ENCODE results near the gene PODNL1.

Gene PODNL1

DNA sequence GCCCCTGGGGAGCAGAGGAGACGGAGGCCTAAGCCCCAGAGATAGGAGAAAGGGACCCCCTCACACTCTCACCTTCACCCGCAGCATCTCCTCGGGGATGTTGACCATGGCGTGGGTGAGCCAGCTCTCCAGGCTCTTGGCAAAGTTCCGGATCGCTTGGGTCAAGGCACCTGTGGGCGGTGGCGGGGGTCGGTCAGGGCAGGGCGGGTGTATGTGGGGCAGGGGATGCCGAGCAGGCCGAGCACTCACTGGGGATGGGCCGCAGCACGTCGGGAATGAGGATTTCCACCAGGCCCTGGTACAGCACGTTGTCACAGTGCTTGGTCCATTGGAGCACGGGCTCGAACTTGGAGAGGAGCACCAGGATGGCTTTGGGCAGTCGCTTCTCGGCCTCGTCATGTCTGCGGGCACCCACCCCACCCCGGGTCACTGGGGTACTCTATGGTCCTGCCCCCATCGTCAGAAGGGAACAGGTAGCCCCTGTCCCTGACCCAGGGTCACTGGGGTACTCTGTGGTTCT is 27.2 kb upstream of the PODNL1 start:
- H3K4me1 ChIP-seq = no peaks in the 10 kb centered on the region
- no peaks in the 10 kb centered on the region for H3K9me3 ChIP-seq
- H3K4me3 ChIP-seq = no peak overlapping the region
- H3K36me3 ChIP-seq = peaks cover 96% of the 10 kb centered on the region
- H3K4me2 ChIP-seq = no peak overlapping the region
- no peaks in the 10 kb centered on the region for H4K20me1 ChIP-seq
- TF ChIP-seq Cebpa-rat (IDR thresholded peaks at IDR 0.05) = no peak
- no peak overlapping the region for H3K27ac ChIP-seq
- H3K9ac ChIP-seq = no peak overlapping the region
- no peaks in the 10 kb centered on the region for H3K27me3 ChIP-seq

DNA sequence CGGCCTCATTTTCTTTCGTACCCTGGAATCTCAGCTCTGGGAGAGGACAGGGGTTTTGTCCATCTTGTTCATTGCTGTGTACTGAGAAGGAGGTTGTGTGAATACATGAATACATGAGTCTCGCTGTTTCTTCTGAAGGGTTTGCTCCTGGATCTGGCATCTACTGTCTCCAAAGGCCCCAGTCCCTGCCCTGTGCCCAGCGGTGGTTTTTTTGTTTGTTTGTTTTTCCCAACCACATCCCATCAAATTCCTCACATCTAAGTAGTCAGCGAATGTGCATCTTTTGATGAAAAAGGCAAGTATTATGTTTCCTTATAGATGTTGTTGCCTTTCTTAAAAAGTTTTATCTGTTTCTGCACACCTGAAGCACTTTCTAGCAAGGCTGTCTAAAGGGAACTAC is 26.6 kb upstream of the PODNL1 start:
- H4K20me1 ChIP-seq = no peaks in the 10 kb centered on the region
- H3K4me3 ChIP-seq = no peak overlapping the region
- H3K9ac ChIP-seq = no peak overlapping the region
- no peak overlapping the region for H3K4me2 ChIP-seq
- no peak for TF ChIP-seq Cebpa-rat (IDR thresholded peaks at IDR 0.05)
- H3K27ac ChIP-seq = no peak overlapping the region
- H3K9me3 ChIP-seq = no peaks in the 10 kb centered on the region
- no peaks in the 10 kb centered on the region for H3K27me3 ChIP-seq
- no peaks in the 10 kb centered on the region for H3K4me1 ChIP-seq
- peaks cover 96% of the 10 kb centered on the region for H3K36me3 ChIP-seq

DNA sequence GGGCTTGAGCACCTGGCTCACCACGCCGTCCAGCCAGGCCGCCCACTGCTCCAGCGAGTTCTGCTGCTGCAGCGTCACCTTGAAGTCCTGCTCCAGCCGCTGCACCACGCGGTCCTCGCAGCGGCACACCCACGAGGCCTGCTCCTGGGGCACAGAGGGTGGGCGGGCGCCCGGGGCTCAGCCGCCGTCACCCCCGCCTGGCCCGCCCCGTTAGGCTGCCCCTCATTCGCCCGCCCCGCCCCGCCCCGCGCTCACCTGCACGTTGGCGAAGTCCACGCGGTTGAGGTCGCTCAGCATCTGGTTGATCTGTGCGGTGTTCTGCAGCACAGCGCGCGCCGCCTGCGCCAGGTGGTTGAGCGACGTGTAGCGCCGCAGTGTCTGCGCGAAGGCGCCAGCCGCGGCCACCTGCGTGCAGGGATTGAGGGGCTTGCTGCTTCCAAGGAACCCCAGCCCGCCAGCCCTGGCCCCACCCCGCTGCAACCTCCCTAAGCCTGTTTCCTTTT is 25.4 kb upstream of the PODNL1 start:
- Histone ChIP-seq H3K27ac (no peak overlapping the region), H3K4me2 (no peak overlapping the region), H3K9ac (no peak overlapping the region), H3K9me3 (no peaks in the 10 kb centered on the region), H3K4me3 (no peak overlapping the region), H4K20me1 (no peaks in the 10 kb centered on the region), H3K27me3 (no peaks in the 10 kb centered on the region), H3K36me3 (peaks cover 96% of the 10 kb centered on the region), H3K4me1 (no peaks in the 10 kb centered on the region)
- TF ChIP-seq Cebpa-rat (IDR thresholded peaks at IDR 0.05) = no peak

DNA sequence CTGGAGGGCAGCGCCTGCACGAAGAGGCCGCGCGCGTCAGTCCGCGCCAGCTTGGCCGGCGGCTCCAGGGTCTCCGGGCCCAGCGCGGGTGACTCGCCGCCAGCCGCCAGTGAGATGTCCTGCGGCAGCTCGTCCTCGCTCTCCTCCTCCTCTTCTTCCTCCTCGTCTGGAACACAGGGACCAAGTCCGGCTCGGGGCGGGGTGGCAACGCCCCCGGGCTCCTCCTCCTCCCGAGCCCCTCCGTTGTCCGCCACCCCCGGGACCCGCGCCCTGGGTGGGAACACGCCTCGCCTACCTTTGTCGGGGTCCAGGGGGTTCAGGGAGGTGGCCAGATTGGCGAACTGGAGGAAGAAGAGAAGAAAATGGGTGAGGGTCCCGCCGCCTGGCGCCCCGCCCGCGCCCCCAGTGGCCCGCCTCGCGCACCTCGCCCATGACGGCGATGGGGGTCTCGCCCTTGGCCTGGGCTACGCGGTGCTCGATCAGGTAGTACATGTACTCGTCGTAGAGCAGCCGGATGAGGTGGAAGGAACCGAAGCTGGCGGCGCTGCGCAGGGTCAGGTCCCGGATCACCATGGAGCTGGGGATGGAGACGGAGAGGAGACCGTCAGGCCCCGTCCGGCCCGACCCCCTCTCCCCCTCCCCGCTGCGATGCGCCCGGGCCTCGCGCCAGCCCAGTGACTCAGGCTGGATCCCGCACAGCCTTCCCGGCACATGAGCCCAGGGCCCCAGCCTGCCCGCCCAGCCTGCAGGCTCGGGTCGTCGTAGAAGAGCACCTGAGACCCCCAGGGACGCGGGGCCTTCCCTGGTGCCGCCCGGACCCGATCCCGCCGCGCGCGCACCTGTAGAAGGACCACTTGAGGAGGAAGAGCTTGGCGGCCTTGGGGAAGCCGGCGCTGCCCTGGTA is 24.7 kb upstream of the PODNL1 start:
- H3K4me2 ChIP-seq = no peak overlapping the region

DNA sequence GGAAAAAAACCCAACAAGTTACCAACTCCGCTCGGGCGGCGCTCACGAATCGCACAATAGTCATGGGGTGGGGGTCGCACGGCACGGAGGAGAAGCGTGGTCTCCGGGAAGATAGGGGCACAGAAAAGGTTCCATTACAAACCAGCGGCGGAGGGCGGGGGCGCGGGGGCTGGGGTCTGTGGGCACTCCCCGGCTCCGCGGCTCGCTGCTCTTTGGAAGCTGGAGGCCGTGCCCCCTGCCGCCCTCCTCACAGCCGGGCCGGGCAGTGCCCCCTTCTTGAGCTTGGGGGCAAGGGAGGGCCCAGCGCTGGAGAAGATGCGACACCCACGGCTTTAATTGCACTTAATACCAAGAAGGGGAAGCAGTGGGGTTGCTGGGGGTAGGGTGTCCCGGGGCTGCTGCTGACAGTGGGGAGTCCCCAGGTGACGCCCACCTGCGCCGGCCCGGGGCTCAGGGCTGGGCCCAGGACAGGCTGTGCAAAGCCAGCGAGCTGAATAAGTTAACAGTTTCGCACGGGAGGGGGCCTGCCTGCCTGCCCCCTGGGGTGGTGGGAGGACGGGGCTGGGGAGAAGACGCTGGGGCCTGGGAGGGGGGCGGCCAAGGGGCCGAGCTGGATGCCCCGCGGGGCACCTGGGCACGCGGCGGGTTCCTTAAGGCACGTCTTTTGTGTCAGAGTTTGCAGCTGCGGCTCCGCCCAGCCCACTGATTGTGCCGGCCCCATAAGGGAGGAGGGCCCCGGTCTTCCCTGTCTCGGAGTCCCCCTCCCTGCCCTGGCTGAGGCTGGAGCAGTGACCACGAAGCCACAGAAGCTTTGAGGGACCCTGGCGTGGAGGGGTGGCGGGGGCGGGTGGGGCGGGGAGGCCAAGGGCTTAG is 23.8 kb upstream of the PODNL1 start:
- Histone ChIP-seq H3K27ac (no peak overlapping the region), H4K20me1 (peaks cover 15% of the 10 kb centered on the region), H3K9ac (no peak overlapping the region), H3K36me3 (peaks cover 96% of the 10 kb centered on the region), H3K4me3 (no peak overlapping the region), H3K27me3 (no peaks in the 10 kb centered on the region), H3K9me3 (no peaks in the 10 kb centered on the region), H3K4me2 (no peak overlapping the region), H3K4me1 (no peaks in the 10 kb centered on the region)
- TF ChIP-seq Cebpa-rat (IDR thresholded peaks at IDR 0.05) = no peak

More for the DNA sequence above, 24.7 kb upstream of the PODNL1 start:
- TF ChIP-seq Cebpa-rat (IDR thresholded peaks at IDR 0.05) = no peak
- H3K4me3 ChIP-seq = no peak overlapping the region
- peaks cover 6% of the 10 kb centered on the region; the same call in 1 of the 2 replicates for H4K20me1 ChIP-seq
- no peaks in the 10 kb centered on the region for H3K27me3 ChIP-seq
- H3K9ac ChIP-seq = no peak overlapping the region
- no peaks in the 10 kb centered on the region for H3K9me3 ChIP-seq
- no peaks in the 10 kb centered on the region for H3K4me1 ChIP-seq
- H3K27ac ChIP-seq = no peak overlapping the region
- peaks cover 96% of the 10 kb centered on the region for H3K36me3 ChIP-seq

DNA sequence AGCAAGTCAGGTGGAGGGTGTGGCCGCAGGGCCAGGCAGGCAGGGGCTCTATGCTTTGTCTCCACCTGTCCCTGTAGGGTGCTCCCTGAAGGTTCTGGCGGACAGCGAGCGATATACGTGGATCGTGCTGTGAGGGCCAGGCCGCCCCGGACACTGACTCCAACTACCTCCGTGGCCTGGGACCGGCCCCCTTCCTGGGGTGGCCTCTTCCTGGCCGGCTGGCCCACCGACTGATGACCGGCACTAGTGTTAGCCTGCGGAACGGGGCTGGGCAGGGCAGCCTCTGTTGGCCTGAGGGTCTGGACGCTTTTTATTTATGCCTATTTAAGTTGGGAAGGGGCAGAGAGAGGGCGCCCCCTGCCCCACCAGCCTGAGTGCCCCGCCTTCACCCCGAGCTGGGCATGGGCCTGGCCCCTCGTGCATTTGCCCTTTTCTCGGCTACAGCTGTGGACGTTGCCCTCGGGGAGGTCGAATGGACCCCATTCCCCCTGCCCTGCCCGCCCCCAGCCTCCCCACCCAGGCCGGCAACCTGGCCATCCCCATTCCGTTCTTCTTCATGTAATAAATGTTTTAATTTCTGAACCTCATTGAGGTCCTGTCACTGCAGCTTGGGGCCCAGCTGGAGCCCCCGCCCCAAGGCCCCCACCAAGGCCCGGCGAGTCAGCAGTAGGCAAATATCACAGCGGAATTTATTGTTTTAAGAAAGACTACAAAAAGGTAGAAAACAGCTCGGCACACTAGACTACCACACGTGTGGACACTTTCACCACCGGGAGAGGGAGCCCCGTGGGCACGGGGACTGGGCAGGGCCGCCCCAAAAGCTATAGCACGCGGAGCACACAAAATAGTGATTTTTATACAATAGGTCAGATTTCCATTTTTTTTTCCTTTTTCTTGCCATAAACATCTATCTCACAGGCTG is 22.9 kb upstream of the PODNL1 start:
- H4K20me1 ChIP-seq = peaks cover 24% of the 10 kb centered on the region
- no peaks in the 10 kb centered on the region for H3K27me3 ChIP-seq
- H3K4me3 ChIP-seq = no peak overlapping the region
- TF ChIP-seq Cebpa-rat (IDR thresholded peaks at IDR 0.05) = no peak
- peaks cover 96% of the 10 kb centered on the region for H3K36me3 ChIP-seq
- no peak overlapping the region for H3K27ac ChIP-seq
- no peaks in the 10 kb centered on the region for H3K4me1 ChIP-seq
- H3K4me2 ChIP-seq = no peak overlapping the region
- no peak overlapping the region for H3K9ac ChIP-seq
- no peaks in the 10 kb centered on the region for H3K9me3 ChIP-seq

DNA sequence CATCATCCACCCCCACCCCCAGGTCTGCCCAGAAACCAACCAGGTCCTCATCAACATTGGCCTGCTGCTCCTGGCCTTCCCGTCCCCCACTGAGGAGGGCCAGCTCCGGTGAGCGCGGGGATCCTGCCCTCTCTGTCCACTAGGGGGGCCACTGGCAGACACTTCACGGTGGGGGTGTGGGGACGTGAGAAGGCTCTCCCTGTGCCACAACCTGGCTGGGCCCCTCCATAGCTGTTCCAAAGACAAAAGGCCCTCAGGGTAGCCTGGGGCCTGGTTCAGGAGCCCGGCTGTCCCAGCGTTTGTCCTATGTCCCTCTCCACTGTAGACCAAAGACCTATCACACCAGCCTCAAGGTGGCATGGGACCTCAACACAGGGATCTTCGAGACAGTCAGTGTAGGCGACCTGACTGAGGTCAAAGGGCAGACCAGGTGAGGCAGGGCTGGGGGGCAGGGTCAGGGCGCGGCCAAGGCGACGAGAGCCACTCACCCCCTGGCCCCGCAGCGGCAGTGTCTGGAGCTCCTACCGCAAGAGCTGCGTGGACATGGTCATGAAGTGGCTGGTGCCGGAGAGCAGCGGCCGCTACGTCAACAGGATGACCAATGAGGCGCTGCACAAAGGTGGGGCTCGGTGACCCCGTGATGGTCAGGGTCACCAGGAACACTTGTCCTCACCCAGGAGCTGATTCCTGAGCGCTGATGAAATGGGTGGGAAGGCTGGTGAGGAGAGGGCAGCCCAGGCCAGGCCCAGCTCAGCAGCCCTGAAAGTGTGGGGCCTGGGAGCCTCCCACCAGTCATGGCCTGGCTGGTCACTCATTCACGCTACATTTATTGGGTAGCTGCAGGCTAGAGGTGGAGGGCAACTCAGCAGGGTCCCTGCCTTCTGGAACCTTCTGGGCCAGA is 22.0 kb upstream of the PODNL1 start:
- Histone ChIP-seq H3K4me3 (no peak overlapping the region), H4K20me1 (peaks cover 33% of the 10 kb centered on the region), H3K9me3 (no peaks in the 10 kb centered on the region), H3K9ac (no peak overlapping the region), H3K4me1 (no peaks in the 10 kb centered on the region), H3K27ac (no peak overlapping the region), H3K36me3 (peaks cover 96% of the 10 kb centered on the region), H3K4me2 (no peak overlapping the region), H3K27me3 (no peaks in the 10 kb centered on the region)
- no peak for TF ChIP-seq Cebpa-rat (IDR thresholded peaks at IDR 0.05)
